ACHN (cell line): ENCODE results near the gene EPHA8.

Source experiments
- DNase-seq: peaks from one replicate; pipeline ENCODE4 v3.0.0-alpha.2; 2015
- in situ Hi-C: cut with HindIII; loops from 2 replicates; pipeline ENCODE4 v1.10.0; 2017; ENCODE audit warnings: low sequenced_read_pairs, low pct_ligation_motif_present, low pct_unique_long_range_greater_than_20kb

EPHA8 gene

DNA sequence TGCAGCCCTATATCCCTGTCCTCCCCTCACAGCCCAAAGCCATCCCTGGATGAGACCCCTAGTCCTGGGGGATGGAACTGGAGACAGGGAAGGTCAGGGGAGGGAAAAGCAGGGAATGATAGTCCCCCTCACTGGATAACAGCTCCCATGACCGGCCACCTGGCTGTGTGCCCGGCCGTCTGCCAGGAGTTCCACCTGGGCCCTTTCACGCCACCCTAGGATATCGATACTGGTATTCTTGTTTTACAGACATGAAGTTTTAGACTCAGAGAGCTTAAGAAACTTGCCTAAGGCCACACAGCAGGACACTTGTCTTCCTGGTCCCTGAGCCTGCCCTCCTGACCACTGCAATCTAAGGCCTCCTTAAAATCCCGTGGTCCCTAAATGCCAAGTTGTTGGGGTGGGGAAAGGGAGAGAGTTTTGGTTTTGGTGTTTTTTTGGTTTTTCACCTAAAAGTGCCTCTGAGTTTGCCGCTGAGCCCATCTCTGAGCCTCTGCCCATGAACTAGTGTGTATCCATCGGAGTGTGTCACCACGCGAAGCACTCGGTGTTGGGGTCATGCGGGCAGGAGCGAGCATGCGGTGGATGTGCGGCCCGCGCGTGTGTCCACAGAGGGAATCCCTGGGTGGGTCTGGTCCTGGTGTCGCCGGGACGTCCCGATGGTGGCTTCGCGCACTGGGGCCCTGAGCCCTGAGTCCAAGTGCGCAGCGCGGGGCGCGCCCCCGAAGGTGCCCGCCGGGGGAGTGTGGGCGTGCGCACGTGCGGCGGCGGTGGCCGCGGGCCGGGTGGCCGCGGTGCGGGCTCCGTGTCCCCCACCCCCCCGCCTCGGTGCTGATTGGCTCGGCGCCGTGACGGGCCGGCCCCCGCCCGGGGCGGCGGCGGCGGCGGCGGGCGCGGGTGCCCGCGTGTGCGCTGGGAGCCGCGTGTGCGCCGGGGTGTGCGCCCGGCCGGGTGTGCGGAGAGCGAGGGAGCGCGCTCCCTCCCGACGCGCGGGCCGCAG is at the start of gene EPHA8:
TSS of gene EPHA8 (plus strand) at position 906 of the 1,000 bp plus-strand sequence. CDS start 147 bp downstream, outside the sequence.
- no peak for DNase-seq
- in situ Hi-C loops = no loop called here

DNA sequence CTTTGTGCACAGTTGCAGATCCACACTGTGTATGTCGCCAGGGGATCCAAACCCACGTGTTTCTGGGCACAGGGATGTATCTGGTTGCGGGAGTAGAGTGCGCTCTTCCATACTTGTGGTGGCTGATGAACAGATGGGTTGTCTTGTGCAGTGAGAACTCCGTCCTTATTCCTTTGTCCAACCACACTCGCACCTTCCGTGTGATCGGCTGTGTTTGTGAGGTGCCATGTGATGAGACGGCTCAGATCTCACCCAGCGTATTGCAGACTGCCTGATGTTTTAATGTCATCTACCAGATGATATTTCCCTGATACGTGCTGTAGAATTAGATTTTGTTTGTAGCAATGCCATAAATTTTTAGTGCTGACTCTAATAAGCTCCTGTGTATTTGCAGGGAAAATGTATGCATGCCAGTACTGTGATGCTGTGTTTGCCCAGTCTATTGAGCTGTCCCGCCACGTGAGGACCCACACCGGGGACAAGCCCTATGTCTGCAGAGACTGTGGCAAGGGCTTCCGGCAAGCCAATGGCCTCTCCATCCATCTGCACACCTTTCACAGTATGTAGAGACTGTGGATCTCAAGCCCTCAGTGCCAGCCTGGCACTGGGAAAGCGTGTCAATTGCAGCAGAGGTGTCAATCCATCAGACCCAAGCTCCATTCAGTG is 46.2 kb upstream of the EPHA8 start:
- no peak for DNase-seq
- in situ Hi-C loops = no loop called here

DNA sequence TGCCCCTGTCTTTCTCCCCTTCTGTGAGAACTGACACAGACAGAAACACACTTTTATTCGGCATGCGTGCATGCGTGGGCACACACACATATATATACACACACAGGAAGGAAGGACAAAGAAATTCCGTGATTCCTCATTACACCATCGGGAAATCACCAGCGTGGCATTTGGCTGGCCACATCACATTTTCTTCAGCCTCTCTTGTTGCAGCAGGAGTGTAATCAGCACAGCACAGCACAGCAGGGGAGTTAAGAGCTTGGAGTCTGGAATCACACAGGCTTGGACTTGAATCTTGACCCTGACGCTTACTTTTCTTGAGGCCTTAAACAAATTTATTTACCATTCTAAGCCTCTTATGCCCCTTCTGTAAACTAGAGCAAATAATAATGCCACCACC is 45.3 kb upstream of the EPHA8 start:
- in situ Hi-C loops = no loop called here
- no peak for DNase-seq

DNA sequence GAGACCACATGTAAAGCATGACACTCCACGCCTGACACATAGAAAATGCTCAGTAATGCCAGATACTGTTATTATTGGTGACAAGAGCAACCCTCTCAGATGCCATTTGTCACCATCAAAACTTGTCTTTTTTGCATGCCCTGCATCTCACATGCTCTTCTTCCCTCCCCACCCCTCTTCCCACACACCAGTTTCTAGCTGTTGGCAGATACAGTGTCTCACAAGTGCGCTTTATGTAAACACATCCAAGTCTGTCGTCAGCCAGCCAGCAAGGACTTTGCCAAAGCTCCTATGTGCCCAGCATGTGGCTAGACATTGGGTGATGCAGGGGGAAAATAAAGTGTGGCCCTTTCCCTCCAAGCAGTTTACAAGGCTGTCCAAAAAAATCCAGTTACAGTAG is 44.9 kb upstream of the EPHA8 start:
- no peak for DNase-seq
- in situ Hi-C loops = no loop called here

DNA sequence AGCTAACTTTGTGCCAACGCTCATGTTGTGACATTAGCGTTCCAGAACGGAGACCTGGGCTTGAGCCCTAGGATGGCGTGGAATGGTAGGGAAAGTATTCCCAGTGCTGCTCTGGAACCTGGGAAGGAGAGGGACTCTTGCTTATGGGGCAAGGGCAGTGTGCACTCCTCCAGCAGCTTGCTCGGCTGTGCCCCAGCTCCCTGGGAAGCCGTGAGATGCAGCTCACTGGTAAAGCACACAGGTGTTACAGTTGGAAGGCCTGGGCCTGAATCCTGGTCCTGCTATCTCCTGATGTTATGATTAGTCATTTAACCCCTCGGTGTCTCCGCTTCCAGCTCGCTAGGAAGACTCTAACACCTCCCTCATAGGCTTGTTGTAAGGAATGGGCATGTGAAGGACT is 42.4 kb upstream of the EPHA8 start:
- in situ Hi-C loops = no loop called here
- no peak for DNase-seq

DNA sequence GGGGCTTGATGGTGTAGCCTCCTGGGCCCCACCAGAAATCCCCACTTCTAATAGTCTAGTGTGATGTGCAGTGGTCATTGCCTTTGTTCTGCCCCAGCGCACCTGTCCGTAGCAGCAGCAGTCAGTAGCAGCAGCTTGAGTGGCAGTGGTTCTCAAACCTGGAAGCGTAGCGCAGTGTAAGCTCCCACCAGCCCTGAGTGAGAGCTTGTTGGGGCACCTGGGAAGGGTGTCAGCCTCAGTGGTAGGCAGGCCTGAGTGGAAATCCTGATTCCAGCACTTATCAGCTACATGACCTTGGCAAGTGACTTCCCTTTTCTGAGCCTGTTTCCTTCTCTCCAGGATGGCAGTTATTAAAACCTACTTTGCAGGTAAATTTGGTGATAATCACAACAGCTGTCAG is 41.6 kb upstream of the EPHA8 start:
- in situ Hi-C loops = no loop called here
- DNase-seq = no peak

DNA sequence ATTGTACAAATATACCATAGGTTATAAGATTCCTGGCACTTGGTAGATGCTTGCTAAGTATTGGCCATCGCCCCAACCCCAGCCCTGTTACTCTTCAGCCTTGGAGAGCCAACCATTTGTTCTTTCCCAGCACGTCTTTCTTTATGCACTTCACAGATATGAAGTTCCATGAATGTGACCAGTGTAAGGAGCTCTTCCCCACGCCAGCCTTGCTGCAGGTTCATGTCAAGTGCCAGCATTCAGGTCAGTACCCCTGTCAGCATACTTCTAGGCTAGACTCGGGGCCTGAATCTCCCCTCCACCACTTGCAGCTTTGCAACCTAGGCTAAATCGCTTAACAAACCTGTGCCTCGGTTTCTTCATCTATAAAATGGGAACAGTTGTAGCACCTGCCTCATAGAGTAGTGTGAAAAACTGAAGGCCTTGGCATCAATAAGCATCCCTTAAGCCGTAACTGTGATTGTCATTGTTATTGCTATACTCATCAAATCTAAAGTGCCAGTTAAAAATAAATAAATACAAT is 41.0 kb upstream of the EPHA8 start:
- DNase-seq = no peak
- in situ Hi-C loops = no loop called here

DNA sequence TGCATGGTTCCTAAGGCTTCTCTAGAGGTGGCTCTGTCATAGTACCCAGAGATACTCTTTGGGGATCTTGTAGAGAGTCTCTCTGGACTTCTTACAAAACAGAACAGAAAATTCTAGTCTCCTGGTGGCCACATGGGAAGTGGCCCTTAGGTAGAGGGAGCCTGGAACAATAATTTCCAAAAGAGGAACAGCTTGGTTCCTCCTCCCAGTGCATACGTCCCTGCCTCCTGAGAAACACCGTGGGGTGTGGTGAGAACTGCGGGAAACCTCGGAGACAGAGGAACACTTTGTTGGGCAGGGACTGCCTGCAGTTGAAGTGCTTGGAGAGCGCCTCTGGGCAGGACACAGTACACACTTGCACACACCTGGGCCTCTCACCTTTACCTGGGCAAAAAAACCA is 38.8 kb upstream of the EPHA8 start:
- DNase-seq = no peak
- in situ Hi-C loops = no loop called here

DNA sequence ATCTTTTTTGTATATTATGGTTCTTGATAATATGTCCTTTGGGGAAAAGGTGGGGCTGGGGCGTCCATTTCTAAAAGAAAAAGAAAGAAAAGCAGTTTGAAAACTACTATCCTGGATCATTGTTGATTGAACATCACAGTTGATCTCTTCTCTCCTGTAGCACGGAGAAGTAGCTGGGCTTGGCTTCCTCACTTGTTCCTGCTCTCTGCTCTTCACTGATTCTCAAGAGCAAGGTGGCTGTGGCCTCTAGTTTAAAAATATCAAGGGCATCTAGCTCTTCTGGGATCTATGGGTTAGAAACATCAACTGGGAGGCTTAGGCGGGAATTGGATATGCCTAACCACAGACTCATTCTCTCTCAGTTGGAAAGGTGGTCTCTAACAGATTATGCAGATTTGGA is 38.1 kb upstream of the EPHA8 start:
- no peak for DNase-seq
- in situ Hi-C loops = no loop called here

DNA sequence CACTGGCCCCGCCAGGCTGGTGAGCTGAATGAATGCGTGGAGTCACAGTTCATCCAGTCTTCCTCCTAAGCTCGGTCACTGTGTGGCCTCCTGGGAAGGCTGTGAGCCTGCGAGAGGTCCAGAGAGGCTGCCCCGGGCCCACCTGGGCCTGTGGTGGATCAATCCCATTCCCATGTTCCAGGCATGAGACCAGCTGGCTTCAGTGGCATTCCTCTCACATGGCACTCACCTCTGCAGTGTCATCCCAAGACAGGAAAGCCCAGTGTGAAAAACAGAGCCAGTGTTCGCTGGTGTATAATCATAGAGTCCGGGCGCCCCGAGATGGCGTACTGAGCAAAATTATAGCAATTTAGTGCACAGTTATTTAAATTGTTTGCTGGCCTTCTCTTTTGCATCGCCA is 37.6 kb upstream of the EPHA8 start:
- in situ Hi-C loops = no loop called here
- no peak for DNase-seq

DNA sequence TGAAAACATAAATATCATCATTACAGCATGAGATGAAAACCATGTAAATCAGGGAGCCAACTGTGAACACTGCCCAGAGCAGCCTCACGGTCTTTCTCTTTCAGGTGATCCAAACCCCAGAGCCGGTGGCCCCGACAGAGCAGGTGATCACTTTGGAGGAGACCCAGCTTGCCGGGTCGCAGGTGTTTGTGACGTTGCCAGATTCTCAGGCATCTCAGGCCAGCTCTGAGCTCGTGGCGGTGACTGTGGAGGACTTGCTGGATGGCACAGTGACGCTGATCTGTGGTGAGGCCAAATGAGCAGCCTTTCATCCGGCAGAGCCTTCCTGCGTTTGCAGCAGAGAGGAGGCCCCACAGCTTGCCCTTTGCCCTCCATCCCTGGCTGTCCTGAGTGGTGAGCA is 37.2 kb upstream of the EPHA8 start:
- no peak for DNase-seq
- in situ Hi-C loops = no loop called here

DNA sequence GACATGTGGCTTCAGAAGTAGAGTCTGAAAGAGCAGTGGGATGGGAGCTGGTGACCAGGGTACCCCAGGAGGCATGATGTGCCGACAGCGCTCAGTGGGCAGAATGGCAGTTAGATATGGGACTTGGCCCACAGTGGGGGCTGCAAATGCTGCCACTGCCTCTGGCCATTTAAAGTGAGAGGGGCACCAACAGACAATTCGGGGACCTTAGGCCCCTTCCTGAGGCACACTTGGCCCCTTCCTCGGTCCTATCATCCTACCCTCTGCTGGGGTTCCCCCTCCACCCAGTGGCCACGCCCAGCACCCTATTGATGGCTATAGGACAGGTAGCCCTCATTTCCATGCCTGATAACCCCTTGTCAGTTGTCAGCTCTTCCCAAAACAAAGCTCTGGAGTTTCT is 36.6 kb upstream of the EPHA8 start:
- no peak for DNase-seq
- in situ Hi-C loops = no loop called here

DNA sequence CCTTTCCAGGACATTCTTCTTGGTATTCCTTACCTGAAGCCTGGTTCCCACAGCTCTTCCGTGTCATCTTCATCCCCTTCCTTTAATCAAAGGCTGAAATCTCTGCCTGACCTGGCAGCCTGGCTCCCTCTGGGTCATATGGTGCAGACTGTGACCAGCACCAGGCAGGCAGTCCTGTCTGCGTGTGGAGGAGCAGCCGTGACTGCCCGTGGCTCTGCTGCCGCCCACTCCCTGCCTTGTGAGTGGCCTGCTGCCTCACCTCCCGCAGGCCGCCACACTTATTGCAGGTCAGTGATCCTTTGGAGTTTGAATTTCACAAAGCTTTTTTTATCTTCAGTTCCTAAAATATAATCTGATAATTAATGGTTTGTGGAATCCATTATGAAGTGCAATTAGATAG is 36.2 kb upstream of the EPHA8 start:
- no peak for DNase-seq
- in situ Hi-C loops = no loop called here

DNA sequence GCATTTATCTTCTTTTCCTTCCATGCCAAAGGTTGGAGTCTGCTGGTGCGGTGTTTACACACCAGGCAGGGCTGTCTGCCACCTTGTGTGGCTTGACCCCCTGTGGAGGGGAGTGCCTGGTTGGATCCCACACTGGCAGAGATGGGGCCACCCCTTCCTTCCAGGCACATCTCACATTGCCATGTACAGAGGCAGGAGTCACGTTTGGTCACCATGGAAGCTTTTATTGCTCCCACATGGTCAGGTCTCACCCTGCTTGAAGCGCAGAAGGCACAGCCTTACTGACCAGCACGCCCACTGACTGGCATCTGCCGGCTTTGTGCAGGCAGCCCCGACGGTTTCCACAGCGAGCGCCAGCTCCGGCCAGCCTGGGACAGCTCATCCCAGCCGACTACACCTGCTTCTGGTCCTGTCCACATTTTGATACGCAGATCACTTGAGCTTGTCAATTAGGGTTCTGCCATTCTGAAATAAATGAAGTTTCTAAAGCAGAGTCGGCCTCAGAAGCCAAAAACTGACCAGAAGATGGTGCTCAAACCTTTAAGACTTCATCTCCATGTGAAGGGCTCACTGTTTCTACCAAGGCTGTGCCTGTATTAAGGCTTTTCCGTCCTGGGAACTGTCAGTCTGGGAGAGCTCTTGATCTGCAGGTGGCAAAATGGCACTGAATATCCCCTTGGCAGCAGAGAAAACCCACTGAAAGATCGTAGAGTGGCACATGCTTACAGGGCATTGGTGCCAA is 35.6 kb upstream of the EPHA8 start:
- in situ Hi-C loops = no loop called here
- no peak for DNase-seq

DNA sequence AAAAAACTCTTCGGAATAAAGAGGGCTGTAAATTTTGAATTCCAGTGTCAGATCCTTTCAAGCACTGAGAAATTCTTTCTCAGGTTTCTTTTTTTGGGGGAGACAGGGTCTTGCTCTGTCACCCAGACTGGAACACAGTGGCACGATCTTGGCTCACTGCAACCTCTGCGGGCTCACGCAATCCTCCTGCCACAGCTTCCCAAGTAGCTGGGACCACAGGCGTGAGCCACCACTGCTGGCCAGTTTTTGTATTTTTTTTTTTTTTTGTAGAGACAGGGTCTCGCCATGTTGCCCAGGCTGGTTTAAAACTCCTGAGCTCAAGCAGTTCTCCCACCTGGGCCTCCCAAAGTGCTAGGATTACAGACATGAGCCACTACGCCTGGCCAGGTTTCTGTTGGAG is 34.8 kb upstream of the EPHA8 start:
- DNase-seq = no peak
- in situ Hi-C loops = no loop called here

DNA sequence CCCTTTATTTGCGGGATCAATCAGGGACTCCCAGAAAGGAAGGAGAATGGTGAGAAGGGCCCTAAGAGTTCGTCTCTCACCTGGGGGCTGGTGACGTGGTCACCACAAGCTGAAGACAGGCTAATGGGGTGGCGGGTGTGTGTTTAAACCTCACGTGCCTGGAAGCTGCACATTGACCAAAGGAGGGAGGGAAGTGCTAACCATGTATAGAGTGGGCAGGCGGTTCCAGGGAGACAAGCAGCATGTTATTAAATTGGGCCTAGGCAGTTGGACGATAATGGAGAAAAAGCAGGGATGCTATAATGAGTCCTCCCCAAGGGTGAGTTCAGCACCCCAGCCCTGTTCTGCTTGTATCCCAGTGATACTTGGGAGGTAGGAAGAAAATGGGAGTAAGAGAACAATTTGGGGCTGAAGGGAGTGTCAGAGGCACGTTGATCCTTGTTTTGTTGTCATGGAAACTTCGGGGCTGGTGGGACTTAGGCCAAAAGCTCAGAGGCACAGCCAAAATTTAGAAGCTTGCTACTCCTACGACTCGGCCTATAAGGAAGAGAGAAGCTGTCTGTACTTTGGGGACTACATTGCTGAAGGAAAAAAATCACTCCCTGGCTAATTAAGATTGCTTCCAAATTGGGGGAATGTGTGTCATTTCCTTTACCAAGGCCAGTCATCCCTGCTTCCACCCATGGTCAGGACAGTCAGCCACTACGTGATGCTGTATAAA is 33.2 kb upstream of the EPHA8 start:
- in situ Hi-C loops = no loop called here
- no peak for DNase-seq

DNA sequence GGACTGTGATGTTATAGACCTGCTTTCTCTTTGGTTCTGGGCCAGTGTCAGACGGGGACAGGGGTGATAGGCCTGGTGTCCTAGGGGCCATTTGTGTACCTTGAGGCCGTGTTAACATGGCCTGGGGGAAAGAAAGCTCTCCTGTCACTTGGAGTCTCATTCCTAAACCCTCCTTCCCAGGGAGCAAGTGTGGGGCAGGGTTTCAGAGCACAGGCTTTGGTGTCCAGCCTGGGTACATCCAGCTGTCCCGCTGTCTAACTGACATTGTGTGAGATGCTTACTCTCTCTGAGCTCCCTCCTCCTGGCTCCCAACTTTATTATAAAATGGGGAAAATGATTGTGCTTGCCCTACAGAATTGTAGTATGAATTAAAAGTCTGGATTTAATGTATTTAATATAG is 32.6 kb upstream of the EPHA8 start:
- no peak for DNase-seq
- in situ Hi-C loops = no loop called here

DNA sequence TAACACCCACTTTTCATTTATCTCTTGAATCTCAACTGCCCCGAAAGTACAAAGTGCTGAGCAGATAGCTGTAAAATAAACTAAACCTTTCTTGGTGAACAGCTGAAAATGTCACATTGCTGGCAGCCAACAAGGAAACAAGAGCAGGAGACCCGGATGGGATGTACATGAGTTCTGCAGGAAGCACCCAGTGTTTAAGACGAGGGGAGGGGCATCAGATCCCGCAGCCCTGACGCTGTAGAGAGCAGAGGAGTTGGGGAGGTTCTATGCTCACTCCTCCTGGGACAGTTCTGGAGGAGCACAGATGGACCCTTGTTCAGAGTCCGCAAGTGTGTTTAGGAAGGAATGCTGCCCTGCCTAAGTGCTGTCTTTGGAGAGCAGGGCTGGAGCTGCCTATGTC is 32.0 kb upstream of the EPHA8 start:
- in situ Hi-C loops = no loop called here
- DNase-seq = no peak
